GM12892 (cell line): Measurements from ENCODE around the gene OR4D6.
"Not testable (repeated sequence)": the region's sequence is repeated elsewhere in the genome, so short reads cannot be mapped to it uniquely, and the experiment has no call there.

ENCODE experiments used
- POLR2A ChIP-seq: IDR thresholded peaks from 2 replicates; pipeline ENCODE4 v1.6.1; 2011; ENCODE audit warnings: low read depth, low read length, control low read depth
- POLR2AphosphoS5 ChIP-seq: IDR thresholded peaks from 2 replicates; pipeline ENCODE4 v1.6.1; 2011; ENCODE audit warnings: low read depth, low read length, control low read depth
- TAF1 ChIP-seq: IDR thresholded peaks from 2 replicates; pipeline ENCODE4 v1.6.1; 2011; ENCODE audit warnings: low read depth, mild to moderate bottlenecking, control low read depth, low read length, borderline replicate concordance

GRCh38 chr11:59445624-59446023, 11.1 kb upstream of the OR4D6 start:
- TF ChIP-seq POLR2A, POLR2AphosphoS5, TAF1: not testable (repeated sequence)
